GM19328 (cell line): ENCODE data around the gene TXNL4B.

Source experiments
- ATAC-seq: cut with Tn5 transposase; IDR thresholded peaks from one replicate; pipeline ENCODE4 v1.9.1; 2021; ENCODE audit warnings: mild to moderate bottlenecking, moderate library complexity; ENCODE audit not compliant: unreplicated experiment

TXNL4B gene

GRCh38 chr16:72112906-72113615, 19.6 kb upstream of the TXNL4B start:
- ATAC-seq, result no peak

GRCh38 chr16:72112452-72112792, 19.0 kb upstream of the TXNL4B start:
- no peak for ATAC-seq

GRCh38 chr16:72111657-72112451, 18.4 kb upstream of the TXNL4B start:
- no peak for ATAC-seq

- no peak for ATAC-seq
Measured at GRCh38 chr16:72110662-72111615, 17.5 kb upstream of the TXNL4B start.

GRCh38 chr16:72109966-72110530, 16.6 kb upstream of the TXNL4B start:
- no peak for ATAC-seq

- no peak for ATAC-seq
Measured at GRCh38 chr16:72109300-72109699, 15.9 kb upstream of the TXNL4B start.

GRCh38 chr16:72108353-72109102, 15.1 kb upstream of the TXNL4B start:
- ATAC-seq, result no peak

GRCh38 chr16:72107371-72107770, 14.0 kb upstream of the TXNL4B start:
- ATAC-seq, result no peak

- no peak for ATAC-seq
Measured at GRCh38 chr16:72105978-72106377, 12.6 kb upstream of the TXNL4B start.

- no peak for ATAC-seq
Measured at GRCh38 chr16:72104905-72105304, 11.5 kb upstream of the TXNL4B start.

GRCh38 chr16:72101195-72101594, 7.8 kb upstream of the TXNL4B start:
- ATAC-seq, result no peak

- ATAC-seq, result no peak
Measured at GRCh38 chr16:72099377-72099818, 6.0 kb upstream of the TXNL4B start.

GRCh38 chr16:72098936-72099335, 5.5 kb upstream of the TXNL4B start:
- no peak for ATAC-seq

- no peak for ATAC-seq
Measured at GRCh38 chr16:72094266-72094610, 818 bp upstream of the TXNL4B start.

- no peak for ATAC-seq
Measured at GRCh38 chr16:72092832-72093447, 480 bp downstream of the TXNL4B start.

GRCh38 chr16:72091217-72091616, 2.2 kb downstream of the TXNL4B start:
- ATAC-seq, result no peak

- no peak for ATAC-seq
Measured at GRCh38 chr16:72085002-72085401, 8.4 kb downstream of the TXNL4B start.

GRCh38 chr16:72084445-72084844, 9.0 kb downstream of the TXNL4B start:
- no peak for ATAC-seq

GRCh38 chr16:72083778-72084404, 9.5 kb downstream of the TXNL4B start:
- ATAC-seq, result no peak
